HUES64 (cell line): ENCODE results near the gene UQCR10.

Source experiments
- H3K27ac ChIP-seq: 2 replicates; pipeline ENCODE4 v1.7.0; 2013; ENCODE audit warnings: low read depth, low read length, inconsistent platforms
- H3K27me3 ChIP-seq: 2 replicates; pipeline ENCODE4 v1.6.1; 2013; ENCODE audit warnings: mild to moderate bottlenecking, low read length; ENCODE audit not compliant: insufficient read depth
- H3K36me3 ChIP-seq: 2 replicates; pipeline ENCODE4 v1.6.1; 2013; ENCODE audit warnings: mild to moderate bottlenecking, low read length; ENCODE audit not compliant: insufficient read depth
- H3K4me1 ChIP-seq: 2 replicates; pipeline ENCODE4 v1.6.1; 2013; ENCODE audit warnings: mild to moderate bottlenecking, low read length, moderate library complexity; ENCODE audit not compliant: insufficient read depth
- H3K4me3 ChIP-seq: 2 replicates; pipeline ENCODE4 v1.5.1; 2013; ENCODE audit warnings: mild to moderate bottlenecking, low read length, moderate library complexity
- H3K9ac ChIP-seq: 2 replicates; pipeline ENCODE4 v1.6.1; 2013; ENCODE audit warnings: mild to moderate bottlenecking, low read depth, low read length
- H3K9me3 ChIP-seq: 2 replicates; pipeline ENCODE4 v1.6.1; 2013; ENCODE audit warnings: low read depth, low read length; ENCODE audit not compliant: insufficient read depth
- WGBS: fragments of 150-250, 120-280 bp; methylation state at CpG from one replicate; pipeline ENCODE4 v1.1.7; 2013; ENCODE audit warnings: missing lambda C conversion rate; 5-methylcytosine and 5-hydroxymethylcytosine counted together

The UQCR10 gene

DNA sequence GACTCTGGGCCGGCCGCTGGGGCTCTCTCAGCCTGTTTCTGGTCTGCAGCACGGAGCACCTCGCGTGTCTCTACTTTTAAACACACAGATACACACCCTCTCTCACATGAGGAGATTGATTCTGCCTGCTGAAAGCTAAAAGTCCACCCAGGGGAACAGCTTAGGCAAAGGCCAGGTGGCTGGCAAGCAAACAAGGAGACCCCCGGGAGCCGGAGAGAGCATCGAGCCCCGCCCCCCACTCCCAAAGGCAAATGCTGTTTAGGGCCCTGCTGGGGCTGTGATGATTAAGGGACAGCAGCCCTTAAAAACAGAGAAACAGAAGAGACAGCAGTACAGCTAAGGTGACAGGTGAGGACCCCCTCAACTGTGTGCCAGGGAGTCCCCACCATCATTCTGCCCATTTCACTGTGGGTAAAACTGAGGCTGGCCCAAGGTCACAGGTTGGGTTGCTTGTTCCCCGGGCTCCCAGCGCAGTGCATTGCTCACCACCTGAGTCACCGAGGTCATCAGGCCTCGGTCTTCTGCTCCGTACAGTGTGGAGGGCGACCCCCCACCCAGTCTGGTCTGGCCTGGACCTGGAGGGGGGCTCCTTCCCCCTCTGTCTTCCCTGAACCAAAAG, 40.5 kb upstream of the UQCR10 start:
- no peak overlapping the region for H3K9ac ChIP-seq
- no peaks in the 10 kb centered on the region for H3K36me3 ChIP-seq
- H3K4me3 ChIP-seq: no peak overlapping the region
- H3K4me1 ChIP-seq: no peaks in the 10 kb centered on the region
- WGBS: 35% methylated on average over 15 of the region's 15 CpGs
- peaks cover 33% of the 10 kb centered on the region for H3K27me3 ChIP-seq
- H3K27ac ChIP-seq: no peak overlapping the region
- no peaks in the 10 kb centered on the region for H3K9me3 ChIP-seq

DNA sequence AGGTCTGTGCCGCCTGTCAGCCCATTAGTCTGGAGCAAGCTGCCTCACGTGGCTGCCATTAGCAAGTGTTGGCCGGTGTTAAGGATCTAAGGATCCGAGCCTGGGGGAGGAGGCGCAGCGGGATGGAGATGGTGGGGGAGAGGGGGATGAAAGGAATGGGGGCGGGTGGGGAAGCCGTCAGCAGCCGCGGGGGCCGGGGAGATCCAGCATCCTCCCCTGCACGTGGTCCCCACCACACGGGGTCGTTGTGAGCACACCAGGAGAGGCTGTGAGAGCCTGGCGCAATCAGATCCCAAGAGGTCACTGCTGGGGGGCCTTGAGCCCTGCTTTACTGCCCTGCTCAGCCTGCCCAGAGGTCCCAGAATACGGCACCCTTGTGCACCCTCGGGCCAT, 40.0 kb upstream of the UQCR10 start:
- WGBS: 9% methylated on average over 15 of the region's 17 CpGs
- Histone ChIP-seq H3K4me3 (no peak overlapping the region), H3K27me3 (peaks cover 28% of the 10 kb centered on the region), H3K9ac (no peak overlapping the region), H3K27ac (no peak overlapping the region), H3K36me3 (no peaks in the 10 kb centered on the region), H3K4me1 (no peaks in the 10 kb centered on the region), H3K9me3 (no peaks in the 10 kb centered on the region)

DNA sequence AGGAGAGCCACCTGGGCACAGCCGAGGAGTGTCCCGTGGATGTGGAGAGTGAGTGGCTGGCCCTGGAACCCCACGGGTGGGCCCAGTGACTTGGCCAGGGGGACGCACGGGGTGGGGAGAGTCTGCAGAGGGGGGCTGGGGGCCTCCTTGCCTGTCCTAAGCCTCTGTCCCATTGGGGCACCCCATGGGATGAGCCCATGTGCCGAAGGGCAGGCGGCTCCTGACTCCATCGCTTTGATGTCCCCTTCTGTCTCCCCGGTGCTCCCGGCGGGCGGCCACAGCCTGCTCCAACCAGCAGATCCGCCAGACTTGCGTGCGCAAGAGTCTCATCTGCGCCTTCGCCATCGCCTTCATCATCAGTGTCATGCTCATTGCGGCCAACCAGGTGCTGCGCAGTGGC, 38.0 kb upstream of the UQCR10 start:
- no peaks in the 10 kb centered on the region for H3K9me3 ChIP-seq
- no peak overlapping the region for H3K27ac ChIP-seq
- H3K9ac ChIP-seq: no peak overlapping the region
- H3K4me1 ChIP-seq: no peaks in the 10 kb centered on the region
- no peak overlapping the region for H3K4me3 ChIP-seq
- no peaks in the 10 kb centered on the region for H3K36me3 ChIP-seq
- 94% methylated on average over 20 of the region's 20 CpGs for WGBS
- H3K27me3 ChIP-seq: peaks cover 12% of the 10 kb centered on the region; the same call in 1 of the 2 replicates

DNA sequence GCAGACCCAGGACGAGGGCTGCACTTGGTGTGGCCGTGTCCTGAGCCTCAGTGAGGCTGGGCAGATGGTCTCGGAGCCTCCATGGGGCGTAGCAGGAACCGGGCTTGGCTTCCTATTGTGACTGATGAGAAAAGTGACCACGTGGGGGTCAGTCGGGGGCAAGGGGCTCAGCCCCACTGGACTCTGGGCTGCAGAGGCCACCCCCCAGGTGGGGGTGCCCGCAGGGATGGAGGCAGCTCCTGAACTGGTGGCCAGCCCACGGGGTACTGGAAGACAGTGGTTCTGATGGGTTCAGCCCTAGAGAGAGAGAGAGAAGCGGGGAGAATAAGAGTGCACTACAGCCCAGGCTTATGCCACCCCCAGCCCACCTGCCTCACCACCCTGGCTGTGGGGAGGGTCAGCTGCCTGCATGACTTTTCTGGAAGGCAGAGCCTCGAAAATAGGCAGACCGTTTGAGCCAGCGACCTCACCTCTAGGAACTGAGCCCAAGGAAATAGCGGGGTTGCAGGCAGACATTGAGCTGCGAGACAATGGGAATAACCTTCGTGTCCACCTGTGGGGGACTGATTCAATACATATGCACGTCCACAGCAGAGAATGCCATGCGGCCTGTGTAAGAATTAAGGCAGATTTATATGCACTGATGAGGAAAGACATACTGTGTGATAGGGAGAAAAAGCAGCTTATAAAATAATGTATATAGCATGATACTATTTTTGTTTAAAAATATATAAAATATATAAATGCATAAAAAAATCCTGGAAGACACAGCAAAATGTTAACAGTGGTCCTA, 35.9 kb upstream of the UQCR10 start:
- no peak overlapping the region for H3K27ac ChIP-seq
- WGBS: 91% methylated on average over 18 of the region's 18 CpGs
- H3K27me3 ChIP-seq: no peaks in the 10 kb centered on the region

DNA sequence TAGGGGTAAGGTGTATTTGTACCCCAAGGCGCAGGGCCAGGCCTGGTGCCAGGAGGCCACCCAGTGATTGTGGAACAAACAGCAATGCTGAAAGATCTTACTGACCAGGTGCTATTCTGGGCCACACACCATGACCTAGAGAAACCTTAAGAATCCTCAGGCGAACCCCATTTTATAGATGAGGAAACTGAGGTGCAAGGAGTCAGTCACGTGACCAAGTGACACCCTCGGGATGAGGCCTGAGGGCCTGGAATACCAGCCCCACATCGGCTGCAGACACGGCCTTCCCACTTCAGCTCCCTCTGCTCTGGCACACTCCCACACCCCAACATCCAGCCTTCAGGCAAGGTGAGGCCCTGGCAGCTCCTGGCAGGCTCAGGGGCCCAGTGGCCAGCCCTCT, 34.3 kb upstream of the UQCR10 start:
- no peaks in the 10 kb centered on the region for H3K36me3 ChIP-seq
- H3K27ac ChIP-seq: no peak overlapping the region
- H3K9me3 ChIP-seq: no peaks in the 10 kb centered on the region
- no peak overlapping the region for H3K4me3 ChIP-seq
- H3K27me3 ChIP-seq: no peaks in the 10 kb centered on the region
- 96% methylated on average over 6 of the region's 6 CpGs for WGBS
- H3K9ac ChIP-seq: no peak overlapping the region
- peaks cover 9% of the 10 kb centered on the region; the same call in 1 of the 2 replicates for H3K4me1 ChIP-seq

More for the DNA sequence above, 35.9 kb upstream of the UQCR10 start:
- no peaks in the 10 kb centered on the region for H3K36me3 ChIP-seq
- H3K9me3 ChIP-seq: no peaks in the 10 kb centered on the region
- peaks cover 9% of the 10 kb centered on the region; the same call in 1 of the 2 replicates for H3K4me1 ChIP-seq
- H3K4me3 ChIP-seq: no peak overlapping the region
- no peak overlapping the region for H3K9ac ChIP-seq

DNA sequence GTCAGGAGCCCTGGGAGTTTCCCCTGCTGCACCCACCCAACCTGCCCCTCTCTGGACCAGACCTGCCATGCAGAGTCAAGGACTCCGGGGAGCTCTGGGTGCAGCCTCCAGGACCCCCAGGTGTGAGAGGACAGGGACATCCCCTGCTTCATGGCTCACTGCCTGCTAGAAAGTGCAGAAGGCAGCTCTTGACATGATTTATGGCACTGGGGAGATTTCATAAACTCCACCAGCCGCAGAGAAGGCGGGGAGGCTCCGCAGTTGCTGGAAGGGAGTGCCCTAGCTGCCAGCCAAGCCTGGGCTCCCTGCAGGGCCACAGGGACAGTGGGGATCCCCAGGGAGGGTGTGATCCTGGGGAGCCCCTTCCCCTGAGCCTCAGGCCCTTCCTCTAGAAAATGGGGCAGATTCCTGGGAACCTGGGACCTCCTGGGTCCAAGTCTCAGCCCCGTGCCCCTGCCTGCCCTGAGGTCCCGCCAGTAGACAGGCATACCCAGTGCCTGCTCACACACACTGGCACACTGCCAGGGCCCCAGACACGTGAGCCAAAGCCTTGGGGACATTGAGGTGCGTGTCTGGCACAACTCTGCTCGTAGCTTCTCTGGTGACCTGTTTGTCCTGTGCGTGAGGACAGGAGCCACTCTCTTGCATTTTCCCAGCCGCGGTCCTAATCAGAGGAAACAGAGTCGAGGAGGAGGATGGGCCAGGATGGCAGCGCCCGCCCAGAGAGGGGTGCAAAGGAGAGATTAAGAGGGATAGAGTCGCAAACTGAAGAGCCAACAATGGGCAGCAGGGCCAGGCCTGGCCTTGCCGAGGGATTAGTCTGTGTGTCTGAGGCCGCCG, 33.6 kb upstream of the UQCR10 start:
- H3K4me1 ChIP-seq: peaks cover 9% of the 10 kb centered on the region; the same call in 1 of the 2 replicates
- 93% methylated on average over 19 of the region's 19 CpGs for WGBS
- H3K36me3 ChIP-seq: no peaks in the 10 kb centered on the region
- H3K4me3 ChIP-seq: no peak overlapping the region
- no peak overlapping the region for H3K27ac ChIP-seq
- no peaks in the 10 kb centered on the region for H3K27me3 ChIP-seq
- no peaks in the 10 kb centered on the region for H3K9me3 ChIP-seq
- no peak overlapping the region for H3K9ac ChIP-seq

DNA sequence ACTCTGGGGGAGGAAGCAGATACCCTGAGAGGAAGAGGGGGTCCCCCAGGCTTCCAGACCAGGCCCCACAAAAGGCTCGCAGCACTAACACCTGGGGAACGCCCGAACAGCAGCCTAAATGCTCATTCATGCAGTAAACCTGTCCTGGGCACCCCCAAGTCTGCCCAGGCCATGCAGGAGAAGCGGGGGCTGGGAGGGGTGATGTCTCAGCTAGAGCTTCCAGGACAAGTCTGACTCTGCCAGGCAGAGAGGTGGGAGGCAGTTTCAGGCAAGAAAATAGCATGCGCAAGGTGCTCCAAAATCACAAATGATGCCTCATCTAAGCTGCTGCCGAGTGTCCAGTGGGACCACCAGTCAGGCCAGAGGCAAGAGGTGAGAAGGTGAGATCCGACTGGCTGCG, 32.8 kb upstream of the UQCR10 start:
- H3K9me3 ChIP-seq: no peaks in the 10 kb centered on the region
- H3K4me1 ChIP-seq: peaks cover 9% of the 10 kb centered on the region; the same call in 1 of the 2 replicates
- WGBS: 88% methylated on average over 8 of the region's 8 CpGs
- no peak overlapping the region for H3K4me3 ChIP-seq
- no peak overlapping the region for H3K9ac ChIP-seq
- no peaks in the 10 kb centered on the region for H3K27me3 ChIP-seq
- H3K27ac ChIP-seq: no peak overlapping the region
- no peaks in the 10 kb centered on the region for H3K36me3 ChIP-seq

DNA sequence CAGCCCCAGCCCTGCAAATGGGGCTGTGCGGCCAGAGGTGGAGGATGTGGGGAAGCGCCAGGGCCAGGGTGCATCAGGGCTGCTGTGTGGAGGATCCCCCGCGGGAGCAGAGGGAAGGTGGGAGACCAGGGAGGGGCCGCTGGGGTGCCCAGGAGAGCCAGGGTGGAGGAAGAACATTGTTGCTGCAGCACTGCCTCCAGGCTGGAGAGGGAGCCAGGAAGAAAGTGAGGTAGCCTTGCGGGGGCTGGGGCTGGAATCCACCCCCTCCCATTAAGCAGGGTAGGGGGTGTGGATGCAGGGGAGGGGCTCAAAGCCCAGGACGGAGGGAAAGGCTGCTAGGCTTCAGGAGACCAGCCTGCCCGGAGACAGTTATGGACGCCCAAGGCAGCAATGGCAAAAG, 32.3 kb upstream of the UQCR10 start:
- WGBS: 40% methylated on average over 9 of the region's 9 CpGs
- Histone ChIP-seq H3K9ac (no peak overlapping the region), H3K36me3 (no peaks in the 10 kb centered on the region), H3K27ac (no peak overlapping the region), H3K4me3 (no peak overlapping the region), H3K27me3 (no peaks in the 10 kb centered on the region), H3K4me1 (peaks cover 9% of the 10 kb centered on the region; the same call in 1 of the 2 replicates), H3K9me3 (no peaks in the 10 kb centered on the region)

DNA sequence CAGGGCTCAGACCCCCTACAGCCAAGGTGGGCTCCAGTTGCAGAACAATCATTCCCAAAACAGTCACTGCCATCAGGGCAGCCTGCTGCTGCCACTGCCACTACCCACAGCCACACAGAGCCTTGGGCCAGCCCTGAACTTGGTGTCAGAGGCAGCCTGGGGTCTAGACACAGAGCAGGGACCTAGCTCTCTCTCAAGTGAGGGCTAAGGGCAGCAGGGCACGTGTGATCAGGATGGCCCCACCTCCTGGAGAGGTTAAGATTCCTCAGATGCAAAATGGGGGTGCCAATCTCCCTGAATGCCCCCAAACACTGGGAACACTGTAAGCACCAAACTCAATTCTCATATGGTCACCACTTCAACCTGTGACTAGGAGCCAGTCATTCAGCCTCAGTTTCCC, 31.8 kb upstream of the UQCR10 start:
- Histone ChIP-seq H3K27ac (no peak overlapping the region), H3K36me3 (no peaks in the 10 kb centered on the region), H3K9me3 (no peaks in the 10 kb centered on the region), H3K27me3 (no peaks in the 10 kb centered on the region), H3K4me1 (peaks cover 9% of the 10 kb centered on the region; the same call in 1 of the 2 replicates), H3K9ac (no peak overlapping the region), H3K4me3 (no peak overlapping the region)
- 59% methylated on average over 1 of the region's 1 CpG for WGBS

DNA sequence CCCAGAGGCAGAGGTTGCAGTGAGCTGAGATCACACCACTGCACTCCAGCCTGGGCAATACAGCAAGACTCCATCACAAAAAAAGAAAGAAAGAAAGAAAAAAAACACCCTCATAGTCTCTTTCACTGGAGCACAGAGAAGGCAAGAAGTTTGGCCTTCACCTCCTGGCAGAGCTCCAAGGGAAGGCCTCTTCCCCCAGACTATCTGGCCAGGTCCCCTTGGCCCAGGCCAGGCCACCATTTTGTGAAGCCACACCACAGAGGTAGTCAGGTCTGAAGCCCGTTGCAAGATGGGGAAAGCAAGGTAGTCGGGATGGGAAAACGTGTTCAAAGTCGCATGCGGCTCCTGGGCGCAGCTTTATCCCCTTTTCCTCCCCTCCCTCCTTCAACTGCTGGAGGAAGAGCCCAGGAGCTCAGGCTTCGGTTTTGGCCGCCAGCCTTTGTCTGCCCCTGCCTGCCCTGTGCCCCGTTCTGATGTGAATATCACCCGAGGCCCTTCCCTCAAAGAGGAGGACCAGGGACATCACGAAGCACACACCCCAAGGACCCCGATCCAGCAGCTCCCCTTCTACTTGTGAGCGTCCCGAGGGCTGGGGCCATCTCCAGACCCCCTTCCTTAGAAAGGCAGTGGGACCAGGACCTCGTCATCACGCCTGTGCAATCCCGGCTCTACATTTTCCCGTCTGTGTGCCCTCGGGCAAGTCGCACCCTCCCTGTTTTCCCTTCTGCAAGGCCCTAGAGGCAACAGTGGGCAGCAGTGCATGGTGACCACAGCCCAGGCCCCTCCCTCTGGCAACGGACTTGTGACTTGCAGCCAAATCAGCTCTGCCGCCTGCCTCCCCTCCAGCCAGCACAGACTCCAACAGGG, 29.7 kb upstream of the UQCR10 start:
- H3K36me3 ChIP-seq: no peaks in the 10 kb centered on the region
- no peaks in the 10 kb centered on the region for H3K27me3 ChIP-seq
- H3K4me1 ChIP-seq: peaks cover 9% of the 10 kb centered on the region; the same call in 1 of the 2 replicates
- H3K27ac ChIP-seq: no peak overlapping the region
- no peak overlapping the region for H3K4me3 ChIP-seq
- WGBS: 90% methylated on average over 22 of the region's 22 CpGs
- H3K9ac ChIP-seq: no peak overlapping the region
- H3K9me3 ChIP-seq: no peaks in the 10 kb centered on the region
